IPS DF 19.7 (cell line): ENCODE data around the gene TRIM27.
"Not testable (repeated sequence)": the region's sequence is repeated elsewhere in the genome, so short reads cannot be mapped to it uniquely, and the experiment has no call there.

Experiments
- DNase-seq: peaks from one replicate; pipeline ENCODE4 v3.0.0-alpha.2; 2013; ENCODE audit warnings: low read depth, low spot score

Gene TRIM27

DNA sequence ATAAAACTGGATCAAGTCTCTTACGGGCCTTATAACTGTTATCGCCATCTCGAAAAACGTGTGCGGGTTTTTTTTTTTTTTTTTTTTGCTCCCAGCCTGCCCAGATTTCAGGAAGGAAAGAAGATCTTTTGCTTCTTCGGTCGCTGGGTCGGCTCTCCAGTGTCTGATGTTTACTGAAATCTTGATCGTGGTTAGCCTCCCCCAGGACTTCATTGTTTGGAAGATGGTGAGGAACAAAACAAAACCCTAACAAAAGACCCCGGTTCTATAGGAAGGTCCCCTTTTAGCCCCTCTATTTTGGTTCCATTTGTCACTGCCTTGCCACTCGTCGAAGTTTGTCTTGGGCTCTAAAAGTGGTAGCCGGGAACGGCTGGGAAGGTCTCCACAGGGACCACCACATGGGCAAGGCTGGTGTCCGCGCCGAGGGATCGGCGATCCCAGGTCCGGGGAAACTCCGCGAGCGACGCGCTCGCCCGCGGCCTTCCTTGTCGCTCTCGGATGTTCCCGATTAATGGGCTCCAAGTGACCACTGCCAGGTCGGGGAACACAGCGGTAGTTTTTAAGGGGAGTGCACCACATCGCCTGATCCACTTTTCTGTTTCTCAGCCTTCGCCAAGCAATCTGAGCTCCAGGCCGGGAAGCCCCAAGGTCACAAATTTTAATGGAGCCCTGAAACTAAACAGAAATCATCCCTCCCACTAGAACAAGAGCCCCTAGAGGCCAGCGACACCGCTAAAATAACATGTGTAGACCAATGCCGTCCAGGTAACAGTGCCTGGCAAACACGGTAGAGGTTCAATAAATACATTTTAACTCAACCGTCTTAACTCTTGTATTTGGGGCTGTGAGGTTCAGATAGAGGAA, 27.0 kb downstream of the TRIM27 start:
- no peak for DNase-seq

DNA sequence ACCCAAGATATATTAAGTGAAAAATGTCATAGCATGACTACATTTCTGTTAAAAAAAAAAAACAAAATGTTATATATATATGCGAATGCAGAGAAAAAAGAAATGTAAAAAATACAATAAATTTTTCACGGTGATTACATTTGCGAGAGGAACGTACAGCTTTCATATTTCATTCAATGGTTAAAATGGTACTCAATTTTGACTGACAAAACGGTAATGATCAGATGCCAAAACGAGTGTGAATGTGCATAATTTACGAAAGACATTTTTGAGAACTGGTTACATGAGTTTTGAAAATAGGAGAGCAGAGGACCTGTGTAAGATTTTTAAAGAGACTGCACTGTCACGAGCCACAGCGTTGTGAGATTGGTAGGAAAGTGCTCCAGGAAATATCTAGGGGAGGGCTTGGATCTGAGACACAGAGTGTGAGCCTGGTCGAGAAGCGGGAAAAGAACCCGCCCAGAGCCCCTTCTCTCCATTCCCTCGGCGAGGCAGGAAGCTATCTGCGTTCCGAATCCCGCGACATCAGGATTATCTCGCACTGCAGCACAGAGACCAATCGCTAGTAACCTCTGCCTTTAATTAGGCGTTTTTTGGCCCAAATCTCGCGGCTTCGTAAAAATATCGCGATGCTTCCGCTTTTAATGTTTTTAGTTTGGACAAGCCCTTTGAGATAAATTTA, 28.5 kb downstream of the TRIM27 start:
- peak; percentile 96 for DNase-seq

DNA sequence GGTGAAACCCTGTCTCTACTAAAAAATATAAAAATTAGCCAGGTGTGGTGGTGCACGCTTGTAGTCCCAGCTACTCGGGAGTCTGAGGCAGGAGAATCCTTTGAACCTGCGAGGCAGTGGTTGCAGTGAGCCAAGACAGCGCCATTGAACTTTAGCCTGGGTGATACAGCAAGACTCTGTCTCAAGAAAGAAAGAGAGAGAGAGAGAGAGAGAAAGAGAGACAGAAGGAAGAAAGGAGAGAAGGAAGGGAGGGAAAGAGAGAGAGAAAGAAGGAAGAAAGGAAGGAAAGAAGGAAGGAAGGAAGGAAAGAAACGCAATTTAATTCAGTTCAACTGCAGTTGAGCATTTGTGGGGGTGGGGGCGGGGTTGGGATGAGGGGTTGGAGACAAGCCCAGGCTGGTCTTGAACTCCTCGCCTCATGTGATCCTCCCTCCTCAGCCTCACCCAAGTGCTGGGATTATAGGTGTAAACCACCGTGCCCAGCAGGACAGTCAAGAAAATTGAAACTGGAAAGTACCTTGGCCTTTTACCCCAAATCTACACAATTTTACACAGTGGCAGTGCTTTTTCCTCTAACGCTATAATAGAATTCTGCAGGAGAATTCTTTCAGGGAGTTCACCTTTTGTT, 30.5 kb downstream of the TRIM27 start:
- no peak for DNase-seq

DNA sequence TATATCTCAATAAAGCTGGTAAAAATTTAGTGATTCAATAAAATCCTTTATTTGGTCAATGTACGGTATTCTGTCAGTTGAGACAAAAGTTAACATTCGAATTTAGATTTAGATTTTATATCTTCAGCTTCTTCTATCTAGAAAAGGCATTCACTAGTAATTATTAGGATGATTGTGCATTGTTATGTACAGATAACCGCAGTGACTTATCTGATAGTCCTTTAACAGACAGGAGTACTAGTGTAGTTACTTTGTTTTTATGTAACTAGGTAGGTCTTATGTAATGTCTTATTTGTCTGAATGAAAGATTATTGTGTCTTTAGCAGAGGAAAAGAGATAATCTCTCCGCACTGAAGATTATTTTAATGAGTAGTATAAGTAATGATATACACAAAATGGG, 31.3 kb downstream of the TRIM27 start:
- no peak for DNase-seq

DNA sequence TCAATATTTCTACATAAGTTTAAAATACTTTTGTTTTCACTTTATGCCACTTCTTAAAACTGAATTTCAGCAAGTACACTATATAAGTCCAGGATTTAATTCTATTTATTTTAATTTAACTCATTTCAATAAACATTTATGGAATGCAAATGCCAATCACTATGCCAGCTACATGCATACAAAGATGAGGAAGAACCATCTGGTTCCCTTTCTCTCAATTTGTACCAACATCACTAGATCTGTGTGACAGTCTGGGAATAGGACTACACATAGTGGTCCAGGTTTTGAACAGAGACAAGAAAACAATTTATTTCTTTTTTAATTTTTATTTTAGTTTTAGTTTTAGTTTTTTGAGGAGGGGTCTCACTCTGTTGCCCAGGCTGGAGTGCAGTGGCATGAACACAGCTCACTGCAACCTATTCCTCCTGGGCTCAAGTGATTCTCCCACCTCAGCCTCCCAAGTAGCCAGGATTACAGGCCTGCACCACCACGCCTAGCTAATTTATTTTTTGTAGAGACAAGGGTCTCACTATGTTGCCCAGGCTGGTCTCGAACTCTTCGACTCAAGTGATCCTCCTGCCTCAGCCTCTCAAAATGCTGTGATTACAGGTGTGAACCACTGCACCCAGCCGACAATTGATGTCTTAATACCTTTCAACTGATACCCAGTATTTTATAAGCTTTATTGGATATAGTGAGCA, 35.8 kb downstream of the TRIM27 start:
- DNase-seq: no peak

DNA sequence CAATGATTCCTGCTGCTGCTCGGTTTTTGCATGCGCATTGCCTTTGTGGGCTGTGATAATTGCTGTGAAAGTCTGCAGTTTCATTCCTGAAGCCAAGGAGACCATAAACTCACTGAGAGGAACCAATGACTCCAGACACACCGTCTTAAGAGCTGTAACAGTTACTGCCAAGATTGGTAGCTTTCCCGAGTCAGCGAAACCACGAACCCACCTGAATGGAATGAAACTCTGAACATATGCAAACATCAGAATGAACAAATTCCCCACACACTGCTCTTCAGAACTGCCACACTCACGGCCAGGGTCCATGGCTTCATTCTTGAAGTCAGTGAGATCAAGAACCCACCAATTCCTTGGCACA, 37.7 kb downstream of the TRIM27 start:
- no peak for DNase-seq

DNA sequence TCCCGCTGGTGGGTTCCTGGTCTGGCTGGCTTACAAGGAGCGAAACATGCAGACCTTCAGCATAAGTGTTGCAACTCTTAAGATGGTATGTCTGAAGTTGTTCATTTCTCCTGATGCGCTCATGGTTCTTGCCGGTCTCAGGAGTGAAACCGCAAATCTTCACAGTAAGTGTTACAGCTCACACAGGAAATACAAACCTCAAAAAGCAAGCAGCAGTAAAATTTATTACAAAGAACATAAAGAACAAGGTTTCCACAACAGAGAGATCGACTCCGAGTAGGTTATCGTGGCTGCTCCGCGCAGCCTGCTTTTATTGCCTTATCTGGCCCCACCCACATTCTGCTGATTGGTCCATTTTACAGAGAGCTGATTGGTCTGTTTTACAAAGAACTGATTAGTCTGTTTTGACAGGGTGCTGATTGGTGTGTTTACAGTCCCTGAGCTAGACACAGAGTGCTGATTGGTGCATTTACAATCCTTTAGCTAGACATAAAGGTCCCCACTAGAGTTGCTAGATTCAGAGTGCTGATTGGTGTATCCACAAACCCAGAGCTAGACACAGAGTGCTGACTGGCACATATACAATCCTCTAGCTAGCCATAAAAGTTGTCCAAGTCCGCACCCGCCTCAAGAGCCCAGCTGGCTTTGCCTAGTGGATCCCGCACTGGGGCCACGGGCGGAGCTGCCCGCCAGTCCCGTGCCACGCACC, 39.2 kb downstream of the TRIM27 start:
- DNase-seq: no peak

DNA sequence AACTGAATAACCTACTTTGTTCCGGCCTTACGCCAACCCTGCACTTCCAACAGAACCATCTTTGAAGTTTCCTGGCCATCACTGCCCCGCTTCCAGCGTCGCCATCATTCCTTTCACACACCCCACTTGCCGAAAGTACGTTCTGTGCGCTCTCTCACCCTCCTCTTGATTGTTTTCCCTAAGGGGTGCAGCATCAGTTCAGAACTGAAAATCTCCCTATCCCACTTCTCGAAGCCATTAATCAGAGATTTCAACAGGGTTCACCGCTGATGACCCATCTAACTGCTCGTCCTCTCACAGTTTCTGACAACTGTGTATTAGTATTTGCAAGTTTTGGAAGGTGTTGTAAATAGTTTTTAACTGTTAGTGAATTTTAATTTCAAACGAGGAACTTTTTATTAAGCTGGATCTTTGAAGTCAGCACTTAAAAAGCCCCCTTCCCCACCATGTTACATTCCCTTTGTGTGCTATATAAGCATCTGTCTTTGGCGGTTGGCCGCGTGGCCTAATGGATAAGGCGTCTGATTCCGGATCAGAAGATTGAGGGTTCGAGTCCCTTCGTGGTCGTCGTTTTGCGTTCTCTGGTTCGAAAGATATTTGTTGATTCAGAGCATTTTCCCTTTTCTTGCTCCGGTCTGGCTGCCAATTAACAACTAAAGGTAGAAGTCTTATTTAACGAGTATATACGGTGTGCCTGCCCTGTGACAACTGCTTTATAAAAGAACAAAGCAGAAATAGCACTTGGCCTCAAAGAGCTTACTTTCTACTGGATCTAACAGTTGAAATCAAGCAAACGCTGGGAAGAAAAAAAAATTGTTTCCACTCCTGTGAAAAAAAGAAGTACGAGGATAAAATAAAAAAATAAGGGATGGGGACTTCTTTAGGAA, 42.6 kb downstream of the TRIM27 start:
- no peak for DNase-seq

DNA sequence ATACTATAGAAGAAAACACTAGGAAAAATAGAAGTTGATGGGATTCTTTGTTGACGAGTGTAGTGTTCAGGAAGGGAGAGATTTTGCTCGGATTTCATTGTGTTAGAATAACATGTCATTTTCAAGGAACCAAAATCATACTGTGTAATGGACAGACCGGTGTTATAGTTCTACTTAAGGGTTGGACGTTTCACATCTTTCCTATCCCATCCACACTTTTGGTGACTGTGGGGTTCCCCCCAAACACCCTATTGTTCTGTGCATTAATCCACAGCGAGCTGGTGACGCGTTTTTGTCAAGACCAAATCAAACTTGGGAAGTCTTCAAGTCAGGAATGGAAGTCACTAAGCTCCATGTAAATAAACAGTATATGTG, 43.3 kb downstream of the TRIM27 start:
- no peak for DNase-seq

DNA sequence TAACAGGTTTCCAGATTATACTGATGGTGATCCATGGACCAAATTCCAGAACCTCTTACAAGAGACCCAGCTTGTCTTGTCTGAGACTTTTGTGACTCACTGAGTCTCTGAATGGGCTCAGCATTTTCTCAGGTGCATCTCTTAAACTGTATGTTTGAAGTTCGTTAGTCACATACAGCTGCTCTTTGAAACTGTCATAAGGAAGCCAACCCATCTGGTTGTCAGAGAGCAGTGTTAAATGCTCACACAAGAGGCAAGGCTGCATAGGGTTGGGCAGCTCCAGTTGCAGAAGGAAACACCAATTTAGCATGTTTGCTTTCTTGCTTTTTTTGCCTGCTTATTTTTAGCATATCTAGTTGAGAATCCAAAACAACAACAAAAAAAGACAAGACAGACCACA, 47.1 kb downstream of the TRIM27 start:
- DNase-seq: no peak

DNA sequence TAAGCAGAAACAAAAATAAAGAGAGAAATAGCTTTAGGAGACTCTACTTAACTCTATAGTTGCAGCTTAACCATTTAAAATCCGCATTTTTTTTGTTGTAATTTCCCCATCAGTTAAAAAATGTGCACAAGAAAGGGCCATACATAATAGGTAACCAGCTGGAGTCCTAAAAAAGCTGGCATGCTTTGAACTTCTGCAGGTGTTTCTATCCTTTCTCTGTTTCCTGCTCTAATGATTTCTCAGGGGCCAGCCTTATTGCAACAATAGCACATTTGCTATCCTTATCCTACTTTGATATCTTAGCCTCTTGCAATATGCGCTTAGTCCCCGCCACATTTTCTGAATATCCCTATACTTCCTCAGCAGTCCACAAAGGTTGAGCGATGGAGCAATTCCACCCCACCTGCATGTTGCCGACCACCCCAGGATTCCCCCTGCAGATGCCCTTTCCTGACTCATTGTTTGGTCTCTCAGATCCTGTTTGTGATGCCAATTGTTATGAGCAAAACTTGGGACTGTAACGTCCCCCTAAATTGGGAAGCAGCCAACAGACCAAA, 48.5 kb downstream of the TRIM27 start:
- no peak for DNase-seq

DNA sequence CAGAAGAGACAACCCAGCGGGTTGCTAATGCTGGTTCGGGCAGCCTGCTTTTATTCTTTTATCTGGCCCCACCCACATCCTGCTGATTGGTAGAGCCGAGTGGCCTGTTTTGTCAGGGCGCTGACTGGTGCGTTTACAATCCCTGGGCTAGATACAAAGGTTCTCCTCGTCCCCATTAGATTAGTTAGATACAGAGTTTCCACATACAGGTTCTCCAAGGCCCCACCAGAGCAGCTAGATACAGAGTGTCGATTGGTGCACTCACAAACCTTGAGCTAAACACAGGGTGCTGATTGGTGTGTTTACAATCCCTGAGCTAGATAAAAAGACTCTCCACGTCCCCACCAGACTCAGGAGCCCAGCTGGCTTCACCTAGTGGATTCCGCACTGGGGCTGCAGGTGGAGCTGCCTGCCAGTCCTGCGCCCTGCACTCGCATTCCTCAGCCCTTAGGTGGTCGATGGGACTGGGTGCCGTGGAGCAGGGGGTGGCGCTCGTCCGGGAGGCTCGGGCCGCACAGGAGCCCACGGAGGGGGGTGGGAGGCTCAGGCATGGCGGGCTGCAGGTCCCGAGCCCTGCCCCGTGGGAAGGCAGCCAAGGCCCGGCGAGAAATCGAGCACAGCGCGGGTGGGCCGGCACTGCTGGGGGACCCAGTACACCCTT, 51.5 kb downstream of the TRIM27 start:
- DNase-seq: not testable (repeated sequence)

DNA sequence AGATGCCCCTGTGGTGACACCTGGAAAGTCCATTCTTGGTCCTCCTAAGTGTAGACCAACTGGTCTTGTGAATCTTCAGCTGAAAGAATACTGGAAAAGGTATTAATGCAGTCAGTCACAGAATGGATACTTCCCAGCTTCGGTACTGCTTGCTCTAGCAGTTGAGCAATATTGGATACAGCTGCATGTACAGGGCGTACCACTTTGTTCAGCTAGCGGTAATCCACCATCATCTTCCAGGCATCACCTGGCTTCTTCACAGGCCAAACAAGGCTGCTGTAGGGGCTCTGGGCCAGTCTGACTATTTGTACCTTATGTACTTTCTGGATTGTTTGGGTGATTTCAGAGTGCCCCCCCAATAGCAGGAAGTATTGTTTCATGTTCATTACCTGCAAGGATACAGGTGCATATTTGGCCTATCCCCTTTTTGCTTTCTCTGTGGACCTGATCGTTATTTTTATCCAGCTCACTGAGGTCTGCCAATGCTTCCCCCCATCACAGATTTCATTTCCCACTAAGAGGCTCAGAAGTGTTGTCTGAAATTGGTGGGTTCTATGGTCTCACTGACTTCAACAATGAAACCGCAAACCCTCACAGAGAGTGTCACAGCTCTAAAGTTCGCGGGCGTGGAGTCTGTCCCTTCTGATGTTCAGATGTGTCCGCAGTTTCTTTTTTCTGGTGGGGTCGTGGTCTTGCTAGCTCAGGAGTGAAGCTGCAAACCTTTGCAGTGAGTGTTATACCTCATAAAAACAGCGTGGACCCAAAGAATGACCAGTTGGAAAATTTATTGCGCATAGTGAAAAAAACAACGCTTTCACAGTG, 52.2 kb downstream of the TRIM27 start:
- DNase-seq: no peak

DNA sequence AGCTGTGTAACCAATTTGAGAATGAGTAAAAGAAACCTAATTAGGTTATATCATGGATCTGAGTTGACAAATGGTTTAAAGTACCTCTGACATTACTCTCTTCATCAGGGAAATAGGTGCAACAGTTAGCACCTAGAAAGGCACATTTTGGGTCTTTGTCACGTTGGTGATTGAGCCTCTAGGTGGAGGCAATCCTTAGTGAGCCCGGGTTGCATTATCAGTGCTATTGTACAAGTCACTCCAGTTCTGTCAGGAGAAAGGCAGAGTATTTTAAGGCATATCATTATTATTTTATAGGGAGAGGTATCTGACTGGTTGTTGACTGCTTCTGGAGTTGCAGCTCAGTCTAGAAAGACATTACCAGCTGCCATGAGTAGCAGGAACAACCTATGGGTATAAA, 54.9 kb downstream of the TRIM27 start:
- DNase-seq: no peak

DNA sequence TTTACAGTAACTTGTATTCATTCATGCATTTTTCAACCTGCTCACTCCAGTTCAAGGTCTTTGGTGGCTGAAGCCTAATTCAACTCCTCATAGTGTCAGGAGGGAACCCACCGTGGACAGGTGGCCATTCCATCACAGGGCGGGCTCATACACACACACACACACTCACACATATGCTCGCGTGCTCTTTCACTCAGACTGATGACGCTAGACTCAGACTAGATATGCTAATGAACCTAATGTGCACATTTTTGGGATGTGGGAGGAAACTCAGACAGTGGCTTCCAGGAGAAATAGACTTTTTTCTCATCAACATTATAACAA, 56.7 kb downstream of the TRIM27 start:
- DNase-seq: no peak

DNA sequence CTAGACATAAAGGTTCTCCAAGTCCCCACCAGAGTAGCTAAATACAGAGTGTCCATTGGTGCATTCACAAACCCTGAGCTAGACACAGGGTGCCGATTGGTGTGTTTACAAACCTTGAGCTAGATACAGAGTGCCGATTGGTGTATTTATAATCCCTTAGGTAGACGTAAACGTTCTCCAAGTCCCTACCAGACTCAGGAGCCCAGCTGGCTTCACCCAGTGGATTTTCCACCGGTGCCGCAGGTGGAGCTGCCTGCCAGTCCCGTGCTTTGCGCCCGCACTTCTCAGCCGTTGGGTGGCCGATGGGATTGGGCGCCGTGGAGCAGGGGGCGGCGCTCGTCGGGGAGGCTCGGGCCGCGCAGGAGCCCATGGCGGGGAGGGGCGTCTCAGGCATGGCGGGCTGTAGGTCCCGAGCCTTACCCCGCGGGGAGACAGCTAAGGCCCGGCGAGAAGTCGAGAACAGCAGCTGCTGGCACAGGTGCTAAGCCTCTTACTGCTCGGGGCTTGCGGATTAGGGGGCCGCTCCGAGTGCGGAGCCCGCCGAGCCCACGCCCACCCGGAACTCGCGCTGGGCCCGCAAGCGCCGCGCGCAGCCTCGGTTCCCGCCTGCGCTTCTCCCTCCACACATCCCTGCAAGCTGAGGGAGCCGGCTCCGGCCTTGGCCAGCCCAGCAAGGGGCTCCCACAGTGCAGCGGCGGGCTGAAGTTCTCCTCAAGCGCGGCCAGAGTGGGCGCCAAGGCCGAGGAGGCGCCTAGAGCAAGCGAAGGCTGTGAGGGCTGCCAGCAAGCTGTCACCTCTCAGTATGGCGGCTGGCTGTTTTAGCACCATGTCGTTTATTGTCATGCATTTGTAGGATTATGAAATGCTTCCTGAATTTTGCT, 57.3 kb downstream of the TRIM27 start:
- not testable (repeated sequence) for DNase-seq

DNA sequence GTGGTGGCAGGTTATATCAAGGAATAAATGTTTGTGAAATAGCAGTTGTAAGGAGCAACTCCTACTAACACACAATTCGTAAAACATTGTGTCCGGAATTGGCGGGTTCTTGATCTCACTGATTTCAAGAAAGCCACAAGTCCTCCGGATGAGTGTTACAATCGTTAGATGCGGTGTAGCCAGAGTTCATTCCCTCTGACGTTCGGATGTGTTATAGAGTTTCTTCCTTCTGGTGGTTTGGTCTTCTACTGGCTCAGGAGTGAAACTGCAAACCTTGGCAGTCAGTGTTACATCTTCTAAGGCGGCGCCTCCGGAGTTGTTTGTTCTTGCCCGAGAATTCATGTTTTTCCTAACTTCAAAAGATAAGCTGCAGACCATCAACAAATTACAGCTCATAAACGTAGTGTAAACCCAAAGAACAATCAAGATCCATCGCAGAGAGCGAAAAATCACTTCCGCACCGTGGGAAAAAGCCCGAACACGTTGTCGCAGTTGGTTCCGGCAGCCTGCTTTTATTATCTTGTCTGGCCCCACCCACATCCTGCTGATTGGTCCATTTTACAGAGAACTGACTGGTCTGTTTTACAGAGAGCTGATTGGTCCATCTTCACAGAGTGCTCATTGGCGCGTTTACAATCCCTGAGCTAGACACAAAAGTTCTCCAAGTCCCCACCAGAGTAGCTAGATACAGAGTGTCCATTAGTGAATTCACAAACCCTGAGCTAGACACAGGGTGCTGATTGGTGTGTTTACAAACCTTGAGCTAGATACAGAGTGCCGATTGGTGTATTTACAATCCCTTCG, 58.2 kb downstream of the TRIM27 start:
- peak; percentile 84 for DNase-seq
